NCI-H345 (cell line): ENCODE measurements around the gene ZCCHC2.

ENCODE experiments used
- DNase-seq: peaks from one replicate; lab custom pipeline; 2025; lab: John Stamatoyannopoulos, UW

The ZCCHC2 gene

DNA sequence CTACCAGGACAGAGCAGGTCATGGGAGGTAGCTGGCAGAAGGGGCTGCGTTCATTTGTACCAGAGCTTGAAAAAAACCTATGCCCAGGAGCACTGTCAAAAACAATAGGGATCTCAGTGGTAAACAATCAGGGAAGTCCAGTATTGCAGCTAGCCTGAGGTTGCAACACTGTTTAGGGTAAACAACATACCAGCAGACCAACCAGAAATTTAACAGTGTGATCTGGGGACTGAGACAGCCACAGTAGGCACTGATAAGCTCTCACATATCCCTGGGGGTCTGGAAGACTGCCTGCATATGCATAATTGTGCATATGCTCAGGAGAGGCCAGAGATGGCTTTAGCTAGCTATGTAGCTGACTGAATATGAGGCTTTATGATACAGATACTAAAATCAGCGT is 12.0 kb upstream of the ZCCHC2 start:
- DNase-seq = no peak

GRCh38 chr18:62512532-62512931 is 10.3 kb upstream of the ZCCHC2 start:
- DNase-seq = no peak

DNA sequence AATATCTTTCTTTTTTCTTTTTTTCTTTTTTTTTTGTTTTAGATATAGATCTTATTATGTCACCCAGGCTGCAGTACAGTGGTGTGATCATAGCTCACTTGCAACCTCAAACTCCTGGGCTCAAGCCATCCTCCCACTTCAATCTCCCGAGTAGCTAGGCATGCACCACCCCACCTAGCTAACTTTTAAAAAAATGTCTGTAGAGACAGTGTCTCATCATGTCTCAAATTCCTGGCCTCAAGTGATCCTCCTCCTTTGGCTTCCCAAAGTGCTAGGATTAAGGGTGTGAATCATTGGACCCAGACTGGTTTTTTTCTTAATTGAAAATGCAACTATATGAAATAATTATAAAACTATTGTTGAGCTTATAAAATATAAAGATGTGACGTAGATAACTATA is 9.8 kb upstream of the ZCCHC2 start:
- DNase-seq = no peak

DNA sequence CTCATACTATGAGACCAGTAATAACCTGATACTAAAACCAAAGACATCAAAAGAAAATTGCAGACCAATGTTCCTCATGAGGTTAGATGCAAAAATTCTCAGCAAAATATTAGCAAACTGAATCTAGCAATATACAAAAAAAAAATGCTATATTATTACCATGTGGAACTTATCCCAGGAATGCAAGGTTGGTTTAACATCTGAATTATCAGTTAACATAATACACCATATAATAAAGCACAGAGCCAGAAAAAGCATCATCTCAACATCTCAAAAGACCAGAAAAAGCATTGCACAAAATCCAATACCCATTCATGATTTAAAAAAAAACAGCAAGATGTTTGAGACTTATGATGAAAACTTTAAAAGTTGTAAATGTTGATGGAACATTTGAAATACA is 8.3 kb upstream of the ZCCHC2 start:
- DNase-seq = no peak

- DNase-seq = no peak
These were observed 6.6 kb upstream of the ZCCHC2 start for GRCh38 chr18:62516242-62516641.

GRCh38 chr18:62518460-62519375 is 4.1 kb upstream of the ZCCHC2 start:
- no peak for DNase-seq

- DNase-seq = no peak
These were observed 3.1 kb upstream of the ZCCHC2 start for GRCh38 chr18:62519684-62520083.

DNA sequence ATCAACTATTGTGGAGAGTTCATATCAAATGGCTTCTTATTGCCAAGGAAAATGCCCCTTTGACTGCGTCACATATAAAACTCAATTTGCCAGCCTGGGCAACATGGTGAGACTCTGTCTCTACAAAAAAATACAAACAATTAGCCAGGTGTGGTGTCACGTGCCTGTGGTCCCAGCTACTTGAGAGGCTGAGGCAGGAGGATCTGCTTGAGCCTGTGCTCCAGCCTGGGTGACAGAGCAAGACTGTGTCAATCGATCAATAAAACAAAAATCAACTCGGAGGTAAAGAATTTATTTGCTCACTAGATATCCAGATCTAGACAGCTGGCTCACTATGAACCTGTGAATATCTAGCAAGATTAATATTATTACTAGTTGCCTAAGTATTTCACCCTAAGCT is 1.7 kb upstream of the ZCCHC2 start:
- no peak for DNase-seq

GRCh38 chr18:62521593-62521992 is 1.2 kb upstream of the ZCCHC2 start:
- DNase-seq = no peak

GRCh38 chr18:62522178-62522503 is 684 bp upstream of the ZCCHC2 start:
- DNase-seq = peak; percentile 62

- DNase-seq = no peak
These were observed 397 bp downstream of the ZCCHC2 start for GRCh38 chr18:62523255-62523588.

DNA sequence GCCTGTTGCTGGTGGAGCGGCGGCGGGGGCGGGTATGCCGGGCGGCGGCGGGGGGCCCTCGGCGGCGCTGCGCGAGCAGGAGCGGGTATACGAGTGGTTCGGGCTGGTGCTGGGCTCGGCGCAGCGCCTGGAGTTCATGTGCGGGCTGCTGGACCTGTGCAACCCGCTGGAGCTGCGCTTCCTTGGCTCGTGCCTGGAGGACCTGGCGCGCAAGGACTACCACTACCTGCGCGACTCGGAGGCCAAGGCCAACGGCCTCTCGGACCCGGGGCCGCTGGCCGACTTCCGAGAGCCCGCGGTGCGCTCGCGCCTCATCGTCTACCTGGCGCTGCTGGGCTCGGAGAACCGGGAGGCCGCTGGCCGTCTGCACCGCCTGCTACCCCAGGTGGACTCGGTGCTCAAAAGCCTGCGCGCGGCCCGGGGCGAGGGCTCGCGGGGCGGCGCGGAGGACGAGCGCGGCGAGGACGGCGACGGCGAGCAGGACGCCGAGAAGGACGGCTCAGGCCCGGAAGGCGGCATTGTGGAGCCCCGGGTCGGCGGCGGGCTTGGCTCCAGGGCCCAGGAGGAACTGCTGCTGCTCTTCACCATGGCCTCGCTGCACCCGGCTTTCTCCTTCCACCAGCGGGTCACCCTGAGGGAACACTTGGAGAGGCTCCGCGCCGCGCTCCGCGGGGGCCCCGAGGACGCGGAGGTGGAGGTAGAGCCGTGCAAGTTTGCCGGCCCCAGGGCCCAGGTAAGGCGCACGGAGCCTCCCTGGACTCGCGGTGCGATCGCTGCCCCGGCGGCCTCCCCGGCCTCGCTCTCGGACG is 1.0 kb downstream of the ZCCHC2 start:
- peak; percentile 53 for DNase-seq

GRCh38 chr18:62524440-62525200 is 1.8 kb downstream of the ZCCHC2 start:
- DNase-seq = peak; percentile 53

DNA sequence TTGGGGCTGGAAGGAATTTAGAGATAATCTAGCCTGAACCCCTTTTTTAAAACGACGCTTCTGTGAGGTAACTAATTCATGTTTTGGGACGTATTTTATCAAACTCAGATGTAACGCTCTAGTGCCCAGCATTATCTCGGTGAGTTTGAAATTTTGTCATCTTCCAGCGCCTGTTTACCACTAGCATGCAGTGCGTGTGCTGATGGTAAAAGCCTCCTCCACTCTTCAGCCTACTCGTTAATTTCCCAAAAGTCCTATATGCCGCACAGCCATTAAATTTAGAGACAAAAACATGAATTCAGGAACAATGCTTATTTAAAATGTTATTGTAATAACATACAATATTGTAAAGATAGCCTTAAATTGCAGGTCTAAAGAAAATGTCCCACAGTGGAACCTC is 2.8 kb downstream of the ZCCHC2 start:
- no peak for DNase-seq

- DNase-seq = peak; percentile 74
These were observed 3.5 kb downstream of the ZCCHC2 start for GRCh38 chr18:62526098-62527025.

GRCh38 chr18:62529597-62529996 is 6.8 kb downstream of the ZCCHC2 start:
- no peak for DNase-seq

GRCh38 chr18:62531078-62531477 is 8.3 kb downstream of the ZCCHC2 start:
- DNase-seq = no peak

DNA sequence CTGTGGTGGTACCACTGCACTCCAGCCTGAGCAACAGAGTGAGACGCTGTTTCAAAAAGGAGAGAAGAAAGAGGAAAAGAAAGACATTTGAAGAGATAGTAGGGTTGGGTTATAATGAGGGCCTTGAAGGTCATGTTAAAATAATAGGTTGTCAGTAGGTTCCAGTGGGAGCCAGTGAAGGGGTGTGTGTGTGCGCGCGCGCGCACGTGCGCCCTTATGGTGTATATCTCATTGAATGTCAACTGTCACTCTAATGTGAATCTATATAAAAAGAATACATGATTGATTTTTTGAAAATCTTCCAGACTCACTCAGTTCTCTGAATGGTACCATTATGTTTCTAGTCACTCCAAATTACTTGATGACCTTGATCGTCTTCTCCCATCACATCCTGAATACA is 9.1 kb downstream of the ZCCHC2 start:
- DNase-seq = no peak

- DNase-seq = no peak
These were observed 13.2 kb downstream of the ZCCHC2 start for GRCh38 chr18:62536005-62536404.

- no peak for DNase-seq
These were observed 14.4 kb downstream of the ZCCHC2 start for GRCh38 chr18:62537042-62537894.

DNA sequence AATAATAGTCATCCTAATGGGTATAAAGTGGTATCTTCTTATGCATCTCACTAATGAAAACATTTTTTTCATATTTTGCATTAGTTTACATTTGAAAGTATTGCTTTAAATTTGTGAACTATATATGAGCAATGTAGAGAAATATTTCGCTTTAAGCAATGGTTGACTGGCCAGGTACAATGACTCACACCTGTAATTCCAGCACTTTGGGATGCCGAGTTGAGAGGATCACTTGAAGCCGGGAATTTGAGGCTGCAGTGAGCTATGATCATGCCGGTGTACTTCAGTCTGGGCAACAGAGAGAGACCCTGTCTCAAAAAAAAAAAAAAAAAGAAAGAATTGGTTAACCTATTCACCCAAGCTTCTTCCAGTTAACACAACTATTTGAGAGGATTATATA is 15.1 kb downstream of the ZCCHC2 start:
- no peak for DNase-seq
